ENCODE data around the gene WBP2.

GRCh38 chr17:75836605-75837004 is 18.5 kb downstream of the WBP2 start:
- no peak for TF ChIP-seq CTCF (conservative IDR thresholded peaks at IDR 0.05; ENCODE audit: low read depth, low read length)
- no peak for TF ChIP-seq EZH2phosphoT487 (IDR thresholded peaks at IDR 0.05; ENCODE audit: borderline replicate concordance, low read length)
- TF ChIP-seq EZH2 (IDR thresholded peaks at IDR 0.05; ENCODE audit: low read length, unreplicated experiment): no peak
